GM12878 (cell line): ENCODE measurements around the gene MRTFA. TPM values are rescaled to one million over a fixed set of nuclear protein-coding genes. Genes with fewer than 3 reads are reported as not detected.

Source experiments
- ATAC-seq: fragments of 200-7000 bp; cut with Tn5 transposase; 3 replicates; pipeline ENCODE4 v1.9.1; 2020; ENCODE audit warnings: mild to moderate bottlenecking, moderate library complexity
- BruUV-seq: library from RNA; stranded (reverse); fragments of 400-500 nt; replicated peaks from 2 replicates; lab custom pipeline; 2021; lab: Mats Ljungman, UMichigan
- CTCF ChIA-PET: fragments of 300-600 bp; sonication (Branson Sonifier 250); formaldehyde crosslinking; extraction: SDS; loops from one replicate; lab custom pipeline; 2021; ENCODE audit warnings: inconsistent platforms; lab: Yijun Ruan, JAX
- POLR2A ChIA-PET: fragments of 350-600 bp; formaldehyde crosslinking; extraction: SDS; loops from one replicate; lab custom pipeline; 2021; ENCODE audit warnings: inconsistent platforms; lab: Charles Lee
- RAD21 ChIA-PET: fragments of 300-600 bp; sonication (Branson Sonifier 250); formaldehyde crosslinking; loops from one replicate; lab custom pipeline; 2023; ENCODE audit warnings: antibody characterized with exemption; ENCODE audit not compliant: unreplicated experiment; lab: Charles Lee
- SMC1A ChIA-PET: fragments of 300-600 bp; sonication (Branson Sonifier 250); formaldehyde crosslinking; loops from one replicate; lab custom pipeline; 2023; ENCODE audit not compliant: unreplicated experiment, uncharacterized antibody; lab: Charles Lee
- DNase-seq: peaks from one replicate; pipeline ENCODE4 v3.0.0-alpha.2; 2011; ENCODE audit warnings: low read depth, low spot score
- FAIRE-seq: peaks from 3 replicates; lab custom pipeline; 2011; peaks lifted over from hg19 to GRCh38; lab: Jason Lieb, UNC
- H2AFZ ChIP-seq: 2 replicates; pipeline ENCODE4 v1.6.0; 2011; ENCODE audit warnings: low read depth, low read length, control low read depth; ENCODE audit not compliant: control insufficient read depth
- H3K27ac ChIP-seq: 2 replicates; pipeline ENCODE4 v1.5.1; 2011; ENCODE audit warnings: control low read depth; ENCODE audit not compliant: control insufficient read depth, insufficient read depth
- H3K27me3 ChIP-seq, 2 experiments: replicated peaks in 1 of 2; 2 replicates each; pipeline versions ENCODE4 v1.6.0 to v1.6.1; 2011; ENCODE audit warnings: low read length in 1 of 2; ENCODE audit not compliant: control insufficient read depth in 2 of 2, insufficient read depth in 2 of 2
- H3K36me3 ChIP-seq, 2 experiments: 2 replicates each; pipeline ENCODE4 v1.5.1; 2011; ENCODE audit warnings: low read length in 1 of 2; ENCODE audit not compliant: control insufficient read depth in 2 of 2, insufficient read depth in 2 of 2
- H3K4me1 ChIP-seq: 2 replicates; pipeline ENCODE4 v1.6.1; 2011; ENCODE audit warnings: mild to moderate bottlenecking, low read length, moderate library complexity, mixed read lengths; ENCODE audit not compliant: control insufficient read depth, insufficient read depth
- H3K4me2 ChIP-seq: 2 replicates; pipeline ENCODE4 v1.6.0; 2011; ENCODE audit warnings: control low read depth; ENCODE audit not compliant: control insufficient read depth, insufficient read depth
- H3K4me3 ChIP-seq: fragments of 200-600 bp; sonication (generic); 2 replicates; pipeline ENCODE4 v1.5.1; 2016
- H3K79me2 ChIP-seq: 2 replicates; pipeline ENCODE4 v1.6.0; 2011; ENCODE audit warnings: low read length; ENCODE audit not compliant: control insufficient read depth, insufficient read depth
- H3K9ac ChIP-seq: 2 replicates; pipeline ENCODE4 v1.8.0; 2011; ENCODE audit warnings: low read length, control low read depth, mixed read lengths; ENCODE audit not compliant: control insufficient read depth, insufficient read depth
- H3K9me3 ChIP-seq: replicated peaks from 3 replicates; pipeline ENCODE4 v1.5.1; 2011; ENCODE audit warnings: mild to moderate bottlenecking, low read length; ENCODE audit not compliant: control insufficient read depth, insufficient read depth
- H4K20me1 ChIP-seq: 2 replicates; pipeline ENCODE4 v1.6.0; 2011; ENCODE audit not compliant: control insufficient read depth, insufficient read depth
- BCL11A ChIP-seq: IDR thresholded peaks from 2 replicates; pipeline ENCODE4 v1.6.1; 2011; ENCODE audit warnings: low read depth, low read length
- BHLHE40 ChIP-seq, 2 experiments: fragments of 450-650 bp in 1 of 2; IDR thresholded peaks; 2 replicates each; pipeline ENCODE4 v1.6.1; 2011 to 2017; ENCODE audit warnings: low read depth in 2 of 2, borderline replicate concordance in 1 of 2, improper control_type of control experiment in 1 of 2, low read length in 1 of 2, mild to moderate bottlenecking in 1 of 2
- BMI1 ChIP-seq: fragments of 450-650 bp; IDR thresholded peaks from 2 replicates; pipeline ENCODE4 v1.6.1; 2016; ENCODE audit warnings: mild to moderate bottlenecking, moderate library complexity, borderline replicate concordance
- ESRRA ChIP-seq: IDR thresholded peaks from 2 replicates; pipeline ENCODE4 v1.6.1; 2012; ENCODE audit warnings: mild to moderate bottlenecking, low read length, improper control_type of control experiment
- FOXK2 ChIP-seq: fragments of 450-650 bp; IDR thresholded peaks from 2 replicates; pipeline ENCODE4 v1.6.1; 2017; ENCODE audit warnings: mild to moderate bottlenecking, moderate library complexity
- FOXM1 ChIP-seq: IDR thresholded peaks from 2 replicates; pipeline ENCODE4 v1.6.1; 2012; ENCODE audit warnings: low read depth, mild to moderate bottlenecking, inconsistent platforms, low read length, moderate library complexity
- JUNB ChIP-seq: IDR thresholded peaks from 2 replicates; pipeline ENCODE4 v1.6.1; 2016; ENCODE audit warnings: antibody characterized with exemption, mild to moderate bottlenecking
- KAT2A ChIP-seq: conservative IDR thresholded peaks from 2 replicates; pipeline ENCODE4 v1.6.1; 2011; ENCODE audit warnings: low read depth, low read length; ENCODE audit not compliant: control insufficient read depth
- NBN ChIP-seq: fragments of 450-650 bp; IDR thresholded peaks from 2 replicates; pipeline ENCODE4 v1.6.1; 2016
- NFYA ChIP-seq: IDR thresholded peaks from 2 replicates; pipeline ENCODE4 v1.6.1; 2011; ENCODE audit warnings: low read depth, mild to moderate bottlenecking, low read length, improper control_type of control experiment, borderline replicate concordance
- NR2C2 ChIP-seq: IDR thresholded peaks from 2 replicates; pipeline ENCODE4 v1.6.1; 2011; ENCODE audit warnings: borderline replicate concordance, low read depth; ENCODE audit not compliant: control insufficient read depth, insufficient read length
- NR2F1 ChIP-seq: fragments of 450-650 bp; conservative IDR thresholded peaks from 2 replicates; pipeline ENCODE4 v1.6.1; 2017; ENCODE audit warnings: mild to moderate bottlenecking
- RAD51 ChIP-seq: fragments of 450-650 bp; IDR thresholded peaks from 2 replicates; pipeline ENCODE4 v1.6.1; 2016; ENCODE audit warnings: moderate library complexity, mild to moderate bottlenecking, inconsistent platforms
- RBBP5 ChIP-seq: fragments of 200-600 bp; sonication (generic); conservative IDR thresholded peaks from 2 replicates; pipeline ENCODE4 v1.6.1; 2016
- RCOR1 ChIP-seq: conservative IDR thresholded peaks from 2 replicates; pipeline ENCODE4 v1.6.1; 2012; ENCODE audit warnings: low read depth, low read length, improper control_type of control experiment
- RELA ChIP-seq: fragments of 450-650 bp; IDR thresholded peaks from 2 replicates; pipeline ENCODE4 v1.8.0; 2014; ENCODE audit warnings: borderline replicate concordance; ENCODE audit not compliant: partially characterized antibody
- SP1 ChIP-seq: IDR thresholded peaks from one replicate; pipeline ENCODE4 v1.6.1; 2011; ENCODE audit warnings: low read depth, low read length
- TBL1XR1 ChIP-seq: IDR thresholded peaks from 2 replicates; pipeline ENCODE4 v1.6.1; 2012; ENCODE audit warnings: low read depth, low read length, improper control_type of control experiment
- TCF12 ChIP-seq: IDR thresholded peaks from 2 replicates; pipeline ENCODE4 v1.6.1; 2011; ENCODE audit warnings: low read depth, mild to moderate bottlenecking, low read length
- ZBED1 ChIP-seq: IDR thresholded peaks from 2 replicates; pipeline ENCODE4 v1.6.1; 2016; ENCODE audit warnings: borderline replicate concordance
- ZBTB33 ChIP-seq: fragments of 450-650 bp; IDR thresholded peaks from 2 replicates; pipeline ENCODE4 v1.6.1; 2017; ENCODE audit warnings: mild to moderate bottlenecking
- WGBS: methylation state at CpG from one replicate; pipeline ENCODE4 v1.1.6; 2016; ENCODE audit warnings: low lambda C conversion rate; ENCODE audit not compliant: insufficient replicate concordance, insufficient coverage; ENCODE audit errors: missing lambda C conversion rate; 5-methylcytosine and 5-hydroxymethylcytosine counted together
- in situ Hi-C: fragments of 300-500 bp; cut with MboI; formaldehyde crosslinking; loops from 9 replicates; pipeline ENCODE4 v1.14.3; 2018; ENCODE audit warnings: mixed read lengths
- intact Hi-C: fragments of 100-400 bp; cut with micrococcal nuclease; formaldehyde crosslinking; loops from one replicate; pipeline ENCODE4 v1.14.2; 2022; ENCODE audit not compliant: unreplicated experiment
- polyA plus RNA-seq, 11 experiments: library from polyadenylated mRNA; depleted of rRNA in 4 of 11; unstranded in 6 of 11; stranded (reverse) in 5 of 11; fragments of >200 nt; fragmentation: Nextera tagmentation in 4 of 11; fragmentation: Illumina TruSeq in 1 of 11; extraction: Ambion mirVana in 4 of 11; extraction: Trizol in 1 of 11; gene quantifications; 1 replicate in 1 of 11; 2 replicates in 10 of 11; pipeline versions ENCODE4 v1.2.1 to v1.2.3, GENCODE V29; 2011 to 2016; ENCODE audit warnings: inconsistent platforms in 2 of 11, missing spikeins in 2 of 11, low read depth in 1 of 11
- total RNA-seq, 4 experiments: library from RNA; depleted of rRNA in 3 of 4; stranded (reverse); fragments of >200 nt in 3 of 4; fragmentation: Illumina TruSeq in 1 of 4; extraction: Trizol in 1 of 4; gene quantifications; 2 replicates each; pipeline versions ENCODE4 v1.2.1 to v1.2.3, GENCODE V29; 2013 to 2021
- TF ChIP-seq, protein P1 (sequence below): fragments of 450-650 bp; IDR thresholded peaks from 2 replicates; pipeline ENCODE4 v1.6.1; 2016; ENCODE audit warnings: mild to moderate bottlenecking

The MRTFA gene
- total and polyA plus RNA-seq, 10 of the 15 experiments (the other 5 are each of a cell fraction or from before 2014, with no cell fraction given), result 2.0 to 63.9 (median 17.9) TPM

- TF ChIP-seq BHLHE40 (IDR thresholded peaks at IDR 0.05; ENCODE audit: borderline replicate concordance in 1 of 2, low read depth in 2 of 2, low read length in 1 of 2) (no peak), KAT2A (no peak), FOXM1 (no peak), ZBTB33 (no peak), BCL11A (no peak), JUNB (no peak), RELA (no peak)
These were observed 44.3 kb upstream of the MRTFA start (continued) for GRCh38 chr22:40680819-40681183.

- in situ Hi-C loops, result loop anchor here (10.0 kb wide), 1 partner anchor 215 kb away; no protein-coding TSS in a partner anchor
- peak; percentile 18 for FAIRE-seq
- TF ChIP-seq TCF12, result no peak
- TF ChIP-seq NBN, result no peak
- TF ChIP-seq, protein P1, sequence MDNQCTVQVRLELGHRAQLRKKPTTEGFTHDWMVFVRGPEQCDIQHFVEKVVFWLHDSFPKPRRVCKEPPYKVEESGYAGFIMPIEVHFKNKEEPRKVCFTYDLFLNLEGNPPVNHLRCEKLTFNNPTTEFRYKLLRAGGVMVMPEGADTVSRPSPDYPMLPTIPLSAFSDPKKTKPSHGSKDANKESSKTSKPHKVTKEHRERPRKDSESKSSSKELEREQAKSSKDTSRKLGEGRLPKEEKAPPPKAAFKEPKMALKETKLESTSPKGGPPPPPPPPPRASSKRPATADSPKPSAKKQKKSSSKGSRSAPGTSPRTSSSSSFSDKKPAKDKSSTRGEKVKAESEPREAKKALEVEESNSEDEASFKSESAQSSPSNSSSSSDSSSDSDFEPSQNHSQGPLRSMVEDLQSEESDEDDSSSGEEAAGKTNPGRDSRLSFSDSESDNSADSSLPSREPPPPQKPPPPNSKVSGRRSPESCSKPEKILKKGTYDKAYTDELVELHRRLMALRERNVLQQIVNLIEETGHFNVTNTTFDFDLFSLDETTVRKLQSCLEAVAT, result no peak
- TF ChIP-seq RAD51, result no peak
- TF ChIP-seq TBL1XR1, result no peak
- TF ChIP-seq JUNB, result no peak
- no peak for TF ChIP-seq NR2C2
- TF ChIP-seq RBBP5, result no peak
- no peak for TF ChIP-seq SP1
- TF ChIP-seq BMI1, result no peak
- no peak for TF ChIP-seq ZBED1
- no peak for TF ChIP-seq FOXK2
- TF ChIP-seq RCOR1, result no peak
- TF ChIP-seq NFYA, result no peak
- no peak for TF ChIP-seq NR2F1
- no peak for TF ChIP-seq ESRRA
These were observed 43.7 kb upstream of the MRTFA start for GRCh38 chr22:40679964-40680818.

More at GRCh38 chr22:40679964-40680818, 43.7 kb upstream of the MRTFA start:
- ChIA-PET POLR2A (no interaction called here), SMC1A (interaction anchor here (0.8 to 1.2 kb wide), 5 partner anchors 11 to 304 kb away, joined by 3 to 4 read pairs (median 3); no protein-coding TSS in a partner anchor), RAD21 (interaction anchor here (0.9 kb wide), 1 partner anchor 244 kb away, joined by 3 read pairs; no protein-coding TSS in a partner anchor), CTCF (interaction anchor here (0.7 to 1.5 kb wide), 4 partner anchors 79 to 243 kb away, joined by 3 to 4 read pairs (median 3); no protein-coding TSS in a partner anchor)
- H3K9ac ChIP-seq, result no peak overlapping the region
- no peak overlapping the region for H2AFZ ChIP-seq
- DNase-seq, result no peak
- H3K27me3 ChIP-seq, result peaks cover 0 to 3% of the 10 kb centered on the region in 2 experiments; a peak in 3 of 4 replicates
- no peak overlapping the region for H3K27ac ChIP-seq
- no peak overlapping the region for H3K4me2 ChIP-seq
- H4K20me1 ChIP-seq, result no peaks in the 10 kb centered on the region
- no peak overlapping the region for H3K4me3 ChIP-seq
- no peak for ATAC-seq
- no TSS peak for BruUV-seq
- no peaks in the 10 kb centered on the region for H3K36me3 ChIP-seq
- no peaks in the 10 kb centered on the region for H3K79me2 ChIP-seq
- intact Hi-C loops, result loop anchor here (5.0 kb wide), 1 partner anchor 137 kb away; the partner anchor contains the start of gene SLC25A17
- no peaks in the 10 kb centered on the region for H3K4me1 ChIP-seq
- H3K9me3 ChIP-seq, result no peaks in the 10 kb centered on the region
- 27% methylated on average over 9 of the region's 9 CpGs for WGBS
